Activated T-cell treated with anti-CD3 and anti-CD28 coated beads, Interleukin-2, amount 50 U/mL, for 72 hours (primary cell): ENCODE measurements around the gene PCDHB9. TPM values are rescaled to one million over a fixed set of nuclear protein-coding genes. Genes with fewer than 3 reads are reported as not detected.
"Not testable (repeated sequence)": the region's sequence is repeated elsewhere in the genome, so short reads cannot be mapped to it uniquely, and the experiment has no call there.

ENCODE experiments used
- ATAC-seq, 2 donors: fragments of 150-1000 bp; cut with Tn5 transposase; replicated peaks in 1 of 2; 2 replicates each; pipeline ENCODE4 v1.10.0; 2021; ENCODE audit warnings: moderate library complexity in 2 of 2, mild to moderate bottlenecking in 1 of 2
- DNase-seq, 2 donors: peaks; one replicate each; pipeline ENCODE4 v3.0.0; 2021 to 2022; ENCODE audit warnings: mixed read lengths in 1 of 2
- H3K27ac Mint-ChIP-seq: one replicate; pipeline ENCODE4 v1.8.0; 2022; ENCODE audit warnings: mild to moderate bottlenecking, moderate library complexity, mixed read lengths
- H3K27me3 Mint-ChIP-seq: one replicate; pipeline ENCODE4 v1.8.0; 2022; ENCODE audit warnings: low read depth, mixed read lengths
- H3K36me3 Mint-ChIP-seq, 2 donors: one replicate each; pipeline ENCODE4 v1.8.0; 2022; ENCODE audit warnings: mixed read lengths in 2 of 2, mild to moderate bottlenecking in 1 of 2; ENCODE audit not compliant: insufficient read depth in 2 of 2
- H3K4me1 Mint-ChIP-seq: one replicate; pipeline ENCODE4 v1.8.0; 2022; ENCODE audit warnings: low read depth, mixed read lengths
- H3K4me3 Mint-ChIP-seq, 2 donors: one replicate each; pipeline ENCODE4 v1.8.0; 2022; ENCODE audit warnings: mild to moderate bottlenecking in 2 of 2, mixed read lengths in 2 of 2, moderate library complexity in 2 of 2
- H3K9me3 Mint-ChIP-seq, 2 donors: one replicate each; pipeline ENCODE4 v1.8.0; 2022; ENCODE audit warnings: mixed read lengths in 2 of 2
- total RNA-seq, 2 donors: library from RNA; stranded (reverse); gene quantifications; one replicate each; pipeline ENCODE4 v1.2.3, GENCODE V29; 2022

Gene PCDHB9
- total RNA-seq, 2 donors from 2014 or later: 0.05 TPM; not detected in 1

GRCh38 chr5:141224844-141225243, 37.9 kb downstream of the PCDHB9 start:
- not testable (repeated sequence) for H3K4me1 Mint-ChIP-seq

GRCh38 chr5:141225421-141225820, 38.5 kb downstream of the PCDHB9 start:
- H3K27ac Mint-ChIP-seq, H3K4me3 Mint-ChIP-seq, DNase-seq, H3K4me1 Mint-ChIP-seq, H3K9me3 Mint-ChIP-seq, ATAC-seq, H3K36me3 Mint-ChIP-seq: not testable (repeated sequence)
- H3K27me3 Mint-ChIP-seq: peaks cover 15% of the 10 kb centered on the region

More at GRCh38 chr5:141224844-141225243, 37.9 kb downstream of the PCDHB9 start:
- H3K4me3 Mint-ChIP-seq, H3K27ac Mint-ChIP-seq, DNase-seq, H3K36me3 Mint-ChIP-seq, ATAC-seq, H3K9me3 Mint-ChIP-seq: not testable (repeated sequence)
- peaks cover 15% of the 10 kb centered on the region for H3K27me3 Mint-ChIP-seq

GRCh38 chr5:141234109-141234667, 47.2 kb downstream of the PCDHB9 start:
- DNase-seq (no peak), ATAC-seq (no peak)
- H3K27me3 Mint-ChIP-seq: peaks cover 10% of the 10 kb centered on the region
- peaks cover 6 to 9% of the 10 kb centered on the region in 2 donors for H3K36me3 Mint-ChIP-seq
- no peak overlapping the region for H3K27ac Mint-ChIP-seq
- H3K4me3 Mint-ChIP-seq: no peak overlapping the region
- H3K9me3 Mint-ChIP-seq: peaks cover 8 to 15% of the 10 kb centered on the region in 2 donors
- no peaks in the 10 kb centered on the region for H3K4me1 Mint-ChIP-seq

GRCh38 chr5:141235922-141236321, 49.0 kb downstream of the PCDHB9 start:
- H3K9me3 Mint-ChIP-seq: peaks cover 10 to 21% of the 10 kb centered on the region in 2 donors
- H3K27me3 Mint-ChIP-seq: peaks cover 17% of the 10 kb centered on the region
- not testable (repeated sequence) for ATAC-seq, H3K27ac Mint-ChIP-seq, H3K4me3 Mint-ChIP-seq, DNase-seq, H3K4me1 Mint-ChIP-seq
- H3K36me3 Mint-ChIP-seq: peaks cover 10 to 13% of the 10 kb centered on the region in 2 donors

- no peak for ATAC-seq
- Mint-ChIP-seq H3K36me3 (peaks cover 12 to 14% of the 10 kb centered on the region in 2 donors), H3K4me1 (no peaks in the 10 kb centered on the region), H3K27ac (no peak overlapping the region), H3K4me3 (no peak overlapping the region), H3K27me3 (peaks cover 18% of the 10 kb centered on the region), H3K9me3 (peaks cover 11 to 19% of the 10 kb centered on the region in 2 donors)
- no peak for DNase-seq
Observed at GRCh38 chr5:141236516-141237313, 49.8 kb downstream of the PCDHB9 start.

Other genes starting within 250 kb of the PCDHB9 start
- not detected for gene PCDHAC2, start 220.7 kb upstream of the PCDHB9 start, total RNA-seq
- not detected for gene PCDHB1, start 135.8 kb upstream of the PCDHB9 start, total RNA-seq
- gene PCDHB2, start 92.5 kb upstream of the PCDHB9 start, total RNA-seq: not detected
- gene PCDHB3, start 86.7 kb upstream of the PCDHB9 start, total RNA-seq: not detected
- gene PCDHB4, start 65.3 kb upstream of the PCDHB9 start, total RNA-seq: not detected
- gene PCDHB5, start 52.0 kb upstream of the PCDHB9 start, total RNA-seq: not detected
- gene PCDHB6, start 37.1 kb upstream of the PCDHB9 start, total RNA-seq: not detected
- not detected for gene PCDHB7, start 14.5 kb upstream of the PCDHB9 start, total RNA-seq
- gene PCDHB8, start 9.4 kb upstream of the PCDHB9 start, total RNA-seq: not detected
- not detected for gene PCDHB16, start 4.8 kb upstream of the PCDHB9 start, total RNA-seq
- not detected for gene PCDHB10, start 5.2 kb downstream of the PCDHB9 start, total RNA-seq
- gene PCDHB11, start 12.5 kb downstream of the PCDHB9 start, total RNA-seq: not detected
- gene PCDHB12, start 21.6 kb downstream of the PCDHB9 start, total RNA-seq: not detected
- not detected for gene PCDHB13, start 26.8 kb downstream of the PCDHB9 start, total RNA-seq
- not detected for gene PCDHB14, start 36.2 kb downstream of the PCDHB9 start, total RNA-seq
- not detected for gene PCDHB15, start 58.2 kb downstream of the PCDHB9 start, total RNA-seq
- under 1 TPM; 0.46 to 0.63 TPM for gene SLC25A2, start 116.9 kb downstream of the PCDHB9 start, total RNA-seq
- 10 to 100 TPM; 56.7 to 62.5 TPM for gene TAF7, start 133.6 kb downstream of the PCDHB9 start, total RNA-seq
- gene PCDHGA1, start 143.4 kb downstream of the PCDHB9 start, total RNA-seq: under 1 TPM; 0.05 TPM
- gene PCDHGA2, start 151.6 kb downstream of the PCDHB9 start, total RNA-seq: under 1 TPM in 1 of 2 donors, not detected in 1; 0.07 TPM
- gene PCDHGA3, start 156.7 kb downstream of the PCDHB9 start, total RNA-seq: under 1 TPM in 1 of 2 donors, not detected in 1; 0.12 TPM
- gene PCDHGB1, start 162.9 kb downstream of the PCDHB9 start, total RNA-seq: under 1 TPM in 1 of 2 donors, not detected in 1; 0.19 TPM
- under 1 TPM; 0.25 to 0.26 TPM for gene PCDHGA4, start 167.9 kb downstream of the PCDHB9 start, total RNA-seq
- under 1 TPM; 0.28 to 0.34 TPM for gene PCDHGB2, start 172.8 kb downstream of the PCDHB9 start, total RNA-seq
- under 1 TPM in 1 of 2 donors, not detected in 1; 0.12 TPM for gene PCDHGA5, start 177.0 kb downstream of the PCDHB9 start, total RNA-seq
- under 1 TPM; 0.19 to 0.28 TPM for gene PCDHGB3, start 183.1 kb downstream of the PCDHB9 start, total RNA-seq
- under 1 TPM; 0.16 to 0.29 TPM for gene PCDHGA6, start 186.7 kb downstream of the PCDHB9 start, total RNA-seq
- gene PCDHGA7, start 195.6 kb downstream of the PCDHB9 start, total RNA-seq: under 1 TPM in 1 of 2 donors, not detected in 1; 0.12 TPM
- gene PCDHGB4, start 200.5 kb downstream of the PCDHB9 start, total RNA-seq: not detected
- gene PCDHGA8, start 205.5 kb downstream of the PCDHB9 start, total RNA-seq: not detected
- gene PCDHGB5, start 210.8 kb downstream of the PCDHB9 start, total RNA-seq: under 1 TPM; 0.17 to 0.21 TPM
- under 1 TPM; 0.09 to 0.10 TPM for gene PCDHGA9, start 215.6 kb downstream of the PCDHB9 start, total RNA-seq
- gene PCDHGB6, start 220.9 kb downstream of the PCDHB9 start, total RNA-seq: under 1 TPM in 1 of 2 donors, not detected in 1; 0.09 TPM
- under 1 TPM; 0.12 TPM for gene PCDHGA10, start 225.8 kb downstream of the PCDHB9 start, total RNA-seq
- gene PCDHGB7, start 230.5 kb downstream of the PCDHB9 start, total RNA-seq: under 1 TPM in 1 of 2 donors, not detected in 1; 0.17 TPM
- under 1 TPM in 1 of 2 donors, not detected in 1; 0.22 TPM for gene PCDHGA11, start 233.9 kb downstream of the PCDHB9 start, total RNA-seq
- gene PCDHGA12, start 243.3 kb downstream of the PCDHB9 start, total RNA-seq: under 1 TPM; 0.12 to 0.17 TPM